Left forelimb (tissue), 1 donor: ENCODE measurements around the gene ARFGAP2.
"Not testable (repeated sequence)": the region's sequence is repeated elsewhere in the genome, so short reads cannot be mapped to it uniquely, and the experiment has no call there.

ENCODE experiments used
- DNase-seq: peaks from one replicate; pipeline ENCODE4 v3.0.0-alpha.2; 2018; ENCODE audit warnings: low spot score

ARFGAP2 gene

GRCh38 chr11:47176328-47177228, at the start of gene ARFGAP2:
Gene ARFGAP2 (minus strand): TSS chr11:47176879. CDS start chr11:47176853, 26 bp downstream.
- peak; percentile 99 for DNase-seq

- DNase-seq, result no peak
Measured at GRCh38 chr11:47225552-47226400, 49.1 kb upstream of the ARFGAP2 start.

GRCh38 chr11:47222696-47223095, 46.0 kb upstream of the ARFGAP2 start:
- no peak for DNase-seq

GRCh38 chr11:47220401-47220821, 43.7 kb upstream of the ARFGAP2 start:
- DNase-seq, result no peak

- DNase-seq, result peak; percentile 69
Measured at GRCh38 chr11:47216121-47216798, 39.6 kb upstream of the ARFGAP2 start.

GRCh38 chr11:47215366-47215910, 38.8 kb upstream of the ARFGAP2 start:
- DNase-seq, result no peak

- DNase-seq, result peak; percentile 88
Measured at GRCh38 chr11:47213950-47214565, 37.4 kb upstream of the ARFGAP2 start.

GRCh38 chr11:47212938-47213337, 36.3 kb upstream of the ARFGAP2 start:
- DNase-seq, result no peak

GRCh38 chr11:47208628-47209027, 31.9 kb upstream of the ARFGAP2 start:
- DNase-seq, result no peak

GRCh38 chr11:47208008-47208552, 31.4 kb upstream of the ARFGAP2 start:
- DNase-seq, result not testable (repeated sequence)

- DNase-seq, result no peak
Measured at GRCh38 chr11:47207459-47207858, 30.8 kb upstream of the ARFGAP2 start.

GRCh38 chr11:47206577-47206976, 29.9 kb upstream of the ARFGAP2 start:
- DNase-seq, result not testable (repeated sequence)

- DNase-seq, result no peak
Measured at GRCh38 chr11:47204637-47204989, 27.9 kb upstream of the ARFGAP2 start.

GRCh38 chr11:47202576-47202975, 25.9 kb upstream of the ARFGAP2 start:
- no peak for DNase-seq

- no peak for DNase-seq
Measured at GRCh38 chr11:47201015-47201414, 24.3 kb upstream of the ARFGAP2 start.

GRCh38 chr11:47198161-47198560, 21.5 kb upstream of the ARFGAP2 start:
- not testable (repeated sequence) for DNase-seq

- no peak for DNase-seq
Measured at GRCh38 chr11:47192111-47192510, 15.4 kb upstream of the ARFGAP2 start.

- DNase-seq, result not testable (repeated sequence)
Measured at GRCh38 chr11:47191137-47191536, 14.5 kb upstream of the ARFGAP2 start.

- DNase-seq, result no peak
Measured at GRCh38 chr11:47189100-47189834, 12.6 kb upstream of the ARFGAP2 start.

- no peak for DNase-seq
Measured at GRCh38 chr11:47188259-47188658, 11.6 kb upstream of the ARFGAP2 start.
